HEK293T (cell line): ENCODE data around the gene KIAA0513.

ENCODE experiments used
- BHLHE40 ChIP-seq: fragments of 450-650 bp; IDR thresholded peaks from 2 replicates; pipeline ENCODE4 v1.6.1; 2016; ENCODE audit warnings: mild to moderate bottlenecking, moderate library complexity, borderline replicate concordance
- ELF4 ChIP-seq: fragments of 450-650 bp; IDR thresholded peaks from 2 replicates; pipeline ENCODE4 v1.6.1; 2017; ENCODE audit warnings: antibody characterized with exemption
- PKNOX1 ChIP-seq: fragments of 450-650 bp; IDR thresholded peaks from 2 replicates; pipeline ENCODE4 v1.6.1; 2016
- TARDBP ChIP-seq: fragments of 450-650 bp; IDR thresholded peaks from 2 replicates; pipeline ENCODE4 v1.6.1; 2016

- no peak for TF ChIP-seq PKNOX1
- TF ChIP-seq BHLHE40 = no peak
- no peak for TF ChIP-seq TARDBP
- TF ChIP-seq ELF4 = no peak
Measured at GRCh38 chr16:85042606-85043005, 15.0 kb downstream of the KIAA0513 start.
